ENCODE measurements around the gene CAB39. TPM values are rescaled to one million over a fixed set of nuclear protein-coding genes. Genes with fewer than 3 reads are reported as not detected.

CAB39 gene
- total RNA-seq, 1 experiment from 2014 or later = 39.9 TPM

DNA sequence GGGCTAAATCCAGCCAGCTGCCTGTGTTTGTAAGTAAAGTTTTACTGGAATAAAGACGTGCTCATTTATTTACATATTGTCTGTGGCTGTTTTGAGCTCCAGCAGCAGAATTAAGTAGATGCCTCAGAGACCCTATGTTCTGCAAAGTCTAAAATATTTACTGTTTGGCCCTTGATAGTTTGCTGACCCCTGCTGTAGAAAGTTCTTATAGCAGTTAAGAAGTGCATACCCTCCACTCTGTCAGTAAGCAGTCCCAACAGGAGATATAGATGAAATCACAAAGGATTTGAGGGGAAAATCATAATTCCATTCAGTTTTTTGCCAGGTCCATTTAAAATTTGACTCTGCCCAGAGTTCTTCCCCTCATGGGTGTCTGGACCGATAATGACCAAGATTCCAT lies 102.0 kb downstream of the CAB39 start:
- Histone ChIP-seq H3K27ac (ENCODE audit: low read length) (no peak overlapping the region), H3K27me3 (ENCODE audit: control insufficient read depth, insufficient read depth, low read length) (no peaks in the 10 kb centered on the region), H3K36me3 (ENCODE audit: control insufficient read depth, insufficient read depth, low read length) (peaks cover 5% of the 10 kb centered on the region), H3K4me3 (ENCODE audit: low read depth in 2 of 2, low read length in 2 of 2) (no peak overlapping the region), H3K9me3 (ENCODE audit: control insufficient read depth, insufficient read depth, low read depth, low read length) (no peaks in the 10 kb centered on the region), H3K4me1 (ENCODE audit: control insufficient read depth, insufficient read depth, low read length) (no peaks in the 10 kb centered on the region)
- BruUV-seq (replicated peaks) = no TSS peak
- CTCF ChIA-PET = no interaction called here
- ATAC-seq = peak; percentile 78
- no peak for DNase-seq (ENCODE audit: low read depth, low spot score)
- TF ChIP-seq TCF7L2 (IDR thresholded peaks at IDR 0.05; ENCODE audit: low read depth, low read length) = no peak
- TF ChIP-seq, protein P1, sequence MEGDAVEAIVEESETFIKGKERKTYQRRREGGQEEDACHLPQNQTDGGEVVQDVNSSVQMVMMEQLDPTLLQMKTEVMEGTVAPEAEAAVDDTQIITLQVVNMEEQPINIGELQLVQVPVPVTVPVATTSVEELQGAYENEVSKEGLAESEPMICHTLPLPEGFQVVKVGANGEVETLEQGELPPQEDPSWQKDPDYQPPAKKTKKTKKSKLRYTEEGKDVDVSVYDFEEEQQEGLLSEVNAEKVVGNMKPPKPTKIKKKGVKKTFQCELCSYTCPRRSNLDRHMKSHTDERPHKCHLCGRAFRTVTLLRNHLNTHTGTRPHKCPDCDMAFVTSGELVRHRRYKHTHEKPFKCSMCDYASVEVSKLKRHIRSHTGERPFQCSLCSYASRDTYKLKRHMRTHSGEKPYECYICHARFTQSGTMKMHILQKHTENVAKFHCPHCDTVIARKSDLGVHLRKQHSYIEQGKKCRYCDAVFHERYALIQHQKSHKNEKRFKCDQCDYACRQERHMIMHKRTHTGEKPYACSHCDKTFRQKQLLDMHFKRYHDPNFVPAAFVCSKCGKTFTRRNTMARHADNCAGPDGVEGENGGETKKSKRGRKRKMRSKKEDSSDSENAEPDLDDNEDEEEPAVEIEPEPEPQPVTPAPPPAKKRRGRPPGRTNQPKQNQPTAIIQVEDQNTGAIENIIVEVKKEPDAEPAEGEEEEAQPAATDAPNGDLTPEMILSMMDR (IDR thresholded peaks at IDR 0.05) = peak; percentile 71
- in situ Hi-C loops (cut with HindIII; ENCODE audit: low pct_unique_long_range_greater_than_20kb, low sequenced_read_pairs) = no loop called here
- POLR2A ChIA-PET = no interaction called here
- intact Hi-C loops (cut with micrococcal nuclease; ENCODE audit: unreplicated experiment) = no loop called here

DNA sequence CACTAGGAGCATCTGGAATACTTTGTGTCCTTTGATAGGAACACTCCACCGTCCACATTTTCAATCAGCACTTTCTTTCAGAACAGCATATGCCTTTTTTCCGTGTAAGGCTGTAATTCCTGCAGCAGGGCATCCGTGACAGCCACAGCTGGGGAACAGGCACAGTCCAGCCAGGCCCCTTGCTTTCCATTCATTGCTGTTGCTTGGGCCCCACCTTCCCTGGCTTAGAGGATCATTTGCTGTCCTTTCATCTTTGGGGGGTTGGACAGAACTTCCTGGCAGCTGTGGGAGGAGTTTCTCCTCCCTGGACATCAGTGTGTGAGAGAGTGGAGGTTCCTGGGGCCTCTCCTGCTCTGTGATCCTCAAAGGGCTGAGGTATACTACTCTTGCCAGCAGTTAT lies 102.4 kb downstream of the CAB39 start:
- no peaks in the 10 kb centered on the region for H3K9me3 ChIP-seq (ENCODE audit: control insufficient read depth, insufficient read depth, low read depth, low read length)
- no TSS peak for BruUV-seq (replicated peaks)
- H3K4me1 ChIP-seq (ENCODE audit: control insufficient read depth, insufficient read depth, low read length) = no peaks in the 10 kb centered on the region
- H3K36me3 ChIP-seq (ENCODE audit: control insufficient read depth, insufficient read depth, low read length) = peaks cover 5% of the 10 kb centered on the region
- no peak overlapping the region for H3K4me3 ChIP-seq (ENCODE audit: low read depth in 2 of 2, low read length in 2 of 2)
- ChIA-PET CTCF (no interaction called here), POLR2A (no interaction called here)
- no peaks in the 10 kb centered on the region for H3K27me3 ChIP-seq (ENCODE audit: control insufficient read depth, insufficient read depth, low read length)
- intact Hi-C loops (cut with micrococcal nuclease; ENCODE audit: unreplicated experiment) = no loop called here
- no peak for DNase-seq (ENCODE audit: low read depth, low spot score)
- TF ChIP-seq SIN3A (IDR thresholded peaks at IDR 0.05; ENCODE audit: borderline replicate concordance, insufficient read depth, low read depth, low read length) (no peak), TCF7L2 (IDR thresholded peaks at IDR 0.05; ENCODE audit: low read depth, low read length) (no peak)
- H3K27ac ChIP-seq (ENCODE audit: low read length) = no peak overlapping the region
- in situ Hi-C loops (cut with HindIII; ENCODE audit: low pct_unique_long_range_greater_than_20kb, low sequenced_read_pairs) = no loop called here
- peak; percentile 21; the same call in 1 of the 2 replicates for ATAC-seq

DNA sequence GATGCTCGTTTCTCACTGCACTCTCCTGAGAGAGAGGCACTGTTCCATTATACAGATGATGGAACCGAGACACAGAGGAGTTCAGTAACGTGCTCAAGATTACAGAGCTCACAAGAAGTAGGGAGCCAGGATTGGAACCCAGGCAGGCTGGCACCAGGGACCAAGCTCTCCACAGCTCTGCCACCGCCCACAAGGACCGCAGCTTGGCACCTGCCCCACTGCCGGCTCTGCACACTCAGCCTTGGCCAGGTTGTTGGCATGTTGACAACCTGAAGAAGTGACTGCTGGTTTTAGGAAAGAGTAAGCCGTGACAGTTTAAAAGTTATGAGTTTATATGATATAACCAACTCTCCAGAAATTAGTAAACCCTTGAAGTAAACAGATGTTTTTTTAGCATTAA lies 104.1 kb downstream of the CAB39 start:
- H3K27me3 ChIP-seq (ENCODE audit: control insufficient read depth, insufficient read depth, low read length) = no peaks in the 10 kb centered on the region
- no peak overlapping the region for H3K4me3 ChIP-seq (ENCODE audit: low read depth in 2 of 2, low read length in 2 of 2)
- no peaks in the 10 kb centered on the region for H3K4me1 ChIP-seq (ENCODE audit: control insufficient read depth, insufficient read depth, low read length)
- no TSS peak for BruUV-seq (replicated peaks)
- ATAC-seq (no peak), DNase-seq (ENCODE audit: low read depth, low spot score) (no peak)
- in situ Hi-C loops (cut with HindIII; ENCODE audit: low pct_unique_long_range_greater_than_20kb, low sequenced_read_pairs) (no loop called here), intact Hi-C loops (cut with micrococcal nuclease; ENCODE audit: unreplicated experiment) (no loop called here)
- CTCF ChIA-PET = no interaction called here
- peaks cover 5% of the 10 kb centered on the region for H3K36me3 ChIP-seq (ENCODE audit: control insufficient read depth, insufficient read depth, low read length)
- H3K27ac ChIP-seq (ENCODE audit: low read length) = no peak overlapping the region
- POLR2A ChIA-PET = no interaction called here
- no peak for TF ChIP-seq SIN3A (IDR thresholded peaks at IDR 0.05; ENCODE audit: borderline replicate concordance, insufficient read depth, low read depth, low read length)
- TF ChIP-seq, protein P1 (IDR thresholded peaks at IDR 0.05) = no peak
- no peak for TF ChIP-seq POLR2AphosphoS5 (IDR thresholded peaks at IDR 0.05; ENCODE audit: low read depth, low read length)
- no peak for TF ChIP-seq TCF7L2 (IDR thresholded peaks at IDR 0.05; ENCODE audit: low read depth, low read length)
- TF ChIP-seq, protein P2, sequence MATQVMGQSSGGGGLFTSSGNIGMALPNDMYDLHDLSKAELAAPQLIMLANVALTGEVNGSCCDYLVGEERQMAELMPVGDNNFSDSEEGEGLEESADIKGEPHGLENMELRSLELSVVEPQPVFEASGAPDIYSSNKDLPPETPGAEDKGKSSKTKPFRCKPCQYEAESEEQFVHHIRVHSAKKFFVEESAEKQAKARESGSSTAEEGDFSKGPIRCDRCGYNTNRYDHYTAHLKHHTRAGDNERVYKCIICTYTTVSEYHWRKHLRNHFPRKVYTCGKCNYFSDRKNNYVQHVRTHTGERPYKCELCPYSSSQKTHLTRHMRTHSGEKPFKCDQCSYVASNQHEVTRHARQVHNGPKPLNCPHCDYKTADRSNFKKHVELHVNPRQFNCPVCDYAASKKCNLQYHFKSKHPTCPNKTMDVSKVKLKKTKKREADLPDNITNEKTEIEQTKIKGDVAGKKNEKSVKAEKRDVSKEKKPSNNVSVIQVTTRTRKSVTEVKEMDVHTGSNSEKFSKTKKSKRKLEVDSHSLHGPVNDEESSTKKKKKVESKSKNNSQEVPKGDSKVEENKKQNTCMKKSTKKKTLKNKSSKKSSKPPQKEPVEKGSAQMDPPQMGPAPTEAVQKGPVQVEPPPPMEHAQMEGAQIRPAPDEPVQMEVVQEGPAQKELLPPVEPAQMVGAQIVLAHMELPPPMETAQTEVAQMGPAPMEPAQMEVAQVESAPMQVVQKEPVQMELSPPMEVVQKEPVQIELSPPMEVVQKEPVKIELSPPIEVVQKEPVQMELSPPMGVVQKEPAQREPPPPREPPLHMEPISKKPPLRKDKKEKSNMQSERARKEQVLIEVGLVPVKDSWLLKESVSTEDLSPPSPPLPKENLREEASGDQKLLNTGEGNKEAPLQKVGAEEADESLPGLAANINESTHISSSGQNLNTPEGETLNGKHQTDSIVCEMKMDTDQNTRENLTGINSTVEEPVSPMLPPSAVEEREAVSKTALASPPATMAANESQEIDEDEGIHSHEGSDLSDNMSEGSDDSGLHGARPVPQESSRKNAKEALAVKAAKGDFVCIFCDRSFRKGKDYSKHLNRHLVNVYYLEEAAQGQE (IDR thresholded peaks at IDR 0.05; ENCODE audit: insufficient read depth in 1 of 2, low read depth in 2 of 2, low read length in 1 of 2) = no peak
- H3K9me3 ChIP-seq (ENCODE audit: control insufficient read depth, insufficient read depth, low read depth, low read length) = no peaks in the 10 kb centered on the region
